ENCODE data around the gene SFRP5. TPM values are rescaled to one million over a fixed set of nuclear protein-coding genes. Genes with fewer than 3 reads are reported as not detected.

The SFRP5 gene
- total and polyA plus RNA-seq, 2 of the 4 experiments (the other 2 are of a cell fraction) = not detected

GRCh38 chr10:97818572-97818971 is 46.8 kb upstream of the SFRP5 start:
- no peak overlapping the region for H2AFZ ChIP-seq (replicated peaks; ENCODE audit: low read length, poor library complexity)
- no peak overlapping the region for H3K56ac ChIP-seq (ENCODE audit: extremely low read depth, insufficient read depth, low read length)
- H3K9me3 ChIP-seq (ENCODE audit: control insufficient read depth, insufficient read depth, low read length) = no peaks in the 10 kb centered on the region
- CTCF ChIA-PET = no interaction called here
- no peaks in the 10 kb centered on the region for H3K36me3 ChIP-seq (ENCODE audit: control insufficient read depth, insufficient read depth, low read length)
- POLR2A ChIA-PET (ENCODE audit: unreplicated experiment) = no interaction called here
- H2BK120ac ChIP-seq (ENCODE audit: low read depth, low read length) = no peak overlapping the region
- H2BK20ac ChIP-seq (ENCODE audit: low read depth, low read length) = no peak overlapping the region
- intact Hi-C loops (cut with micrococcal nuclease) (no loop called here), in situ Hi-C loops (cut with MboI; ENCODE audit: low sequenced_read_pairs) (no loop called here), dilution Hi-C loops (cut with HindIII; ENCODE audit: low sequenced_read_pairs, unreplicated experiment) (no loop called here)
- no peak overlapping the region for H2AK9ac ChIP-seq (replicated peaks; ENCODE audit: low read depth, low read length, poor library complexity)
- H3K79me1 ChIP-seq (ENCODE audit: low read depth in 1 of 2, low read length in 2 of 2) = no peaks in the 10 kb centered on the region
- H3K9ac ChIP-seq (ENCODE audit: low read depth, low read length) = no peak overlapping the region
- H2AK5ac ChIP-seq (ENCODE audit: low read depth, low read length) = no peak overlapping the region
- no peak overlapping the region for H3K4me2 ChIP-seq (ENCODE audit: low read depth, low read length)
- H3K27ac ChIP-seq (ENCODE audit: insufficient read depth, low read length) = no peak overlapping the region
- H3K27me3 ChIP-seq (ENCODE audit: control insufficient read depth, insufficient read depth, low read length) = peaks cover 45% of the 10 kb centered on the region
- TF ChIP-seq RCOR1 (IDR thresholded peaks at IDR 0.05; ENCODE audit: insufficient replicate concordance, low read length) = no peak
- no peak for TF ChIP-seq CTCF (conservative IDR thresholded peaks at IDR 0.05; ENCODE audit: low read depth, low read length)
- TF ChIP-seq CEBPB (IDR thresholded peaks at IDR 0.05; ENCODE audit: low read depth, low read length) = no peak
- no peak for TF ChIP-seq NFE2L2 (IDR thresholded peaks at IDR 0.05; ENCODE audit: low read depth, low read length)
- no peak for TF ChIP-seq BHLHE40 (IDR thresholded peaks at IDR 0.05; ENCODE audit: low read depth, low read length)
- no peak overlapping the region for H4K5ac ChIP-seq (ENCODE audit: low read depth, low read length)
- no peaks in the 10 kb centered on the region for H4K20me1 ChIP-seq (ENCODE audit: insufficient read depth, low read length)
- no peak overlapping the region for H3K14ac ChIP-seq (replicated peaks; ENCODE audit: low read depth, low read length)
- no peaks in the 10 kb centered on the region for H3K4me1 ChIP-seq (ENCODE audit: control insufficient read depth, insufficient read depth, low read length)
- no peak overlapping the region for H3K4me3 ChIP-seq (ENCODE audit: insufficient read depth, low read depth, low read length)
- H2BK5ac ChIP-seq (ENCODE audit: low read depth, low read length, poor library complexity, severe bottlenecking) = no peak overlapping the region
- H3K4ac ChIP-seq (ENCODE audit: low read depth, low read length) = no peak overlapping the region
- no peak overlapping the region for H4K91ac ChIP-seq (ENCODE audit: insufficient read depth, low read depth, low read length)
- H4K8ac ChIP-seq (ENCODE audit: low read depth in 2 of 2, low read length in 2 of 2) = no peak overlapping the region
- no TSS peak for BruUV-seq (replicated peaks)
- no peak overlapping the region for H3K23ac ChIP-seq (ENCODE audit: low read depth, low read length)
- H3K9me1 ChIP-seq (ENCODE audit: insufficient read depth, low read length) = no peaks in the 10 kb centered on the region
- DNase-seq (no peak), ATAC-seq (ENCODE audit: low read depth) (no peak)
- no peak overlapping the region for H2BK15ac ChIP-seq (ENCODE audit: low read depth, low read length)
- H3K18ac ChIP-seq (ENCODE audit: low read depth, low read length) = no peak overlapping the region

Data from IMR-90 (cell line).